Prostate gland (tissue), 2 donors: ENCODE data around the gene SCMH1.

Experiments
- CTCF ChIP-seq, 4 experiments: fragments of 200-600 bp in 2 of 4; fragments of 450-650 bp in 2 of 4; sonication (generic) in 2 of 4; IDR thresholded peaks; 1 replicate in 3 of 4; 2 replicates in 1 of 4; pipeline ENCODE4 v1.5.1; 2016 to 2019; ENCODE audit warnings: antibody characterized with exemption in 4 of 4, mild to moderate bottlenecking in 2 of 4, moderate library complexity in 2 of 4
- POLR2AphosphoS5 ChIP-seq: sonication (generic); formaldehyde crosslinking; IDR thresholded peaks from one replicate; pipeline ENCODE4 v1.6.1; 2017; ENCODE audit warnings: antibody characterized with exemption

GRCh38 chr1:41020109-41020576 lies 222.0 kb downstream of the SCMH1 start:
- no peak for TF ChIP-seq CTCF (IDR thresholded peaks at IDR 0.05)
- no peak for TF ChIP-seq POLR2AphosphoS5
